ENCODE measurements around the gene ATM.
"Not testable (repeated sequence)": the region's sequence is repeated elsewhere in the genome, so short reads cannot be mapped to it uniquely, and the experiment has no call there.

ATM gene

GRCh38 chr11:108405706-108406105, 182.8 kb downstream of the ATM start:
- TF ChIP-seq TOX (CRISPR knock-in tag; IDR thresholded peaks at IDR 0.05; ENCODE audit: borderline replicate concordance), result no peak
- no peak for TF ChIP-seq SNAI2 (CRISPR knock-in tag; IDR thresholded peaks at IDR 0.05)
- no peak for TF ChIP-seq BACH2 (CRISPR knock-in tag; IDR thresholded peaks at IDR 0.05; ENCODE audit: borderline replicate concordance)
- TF ChIP-seq, protein P1, sequence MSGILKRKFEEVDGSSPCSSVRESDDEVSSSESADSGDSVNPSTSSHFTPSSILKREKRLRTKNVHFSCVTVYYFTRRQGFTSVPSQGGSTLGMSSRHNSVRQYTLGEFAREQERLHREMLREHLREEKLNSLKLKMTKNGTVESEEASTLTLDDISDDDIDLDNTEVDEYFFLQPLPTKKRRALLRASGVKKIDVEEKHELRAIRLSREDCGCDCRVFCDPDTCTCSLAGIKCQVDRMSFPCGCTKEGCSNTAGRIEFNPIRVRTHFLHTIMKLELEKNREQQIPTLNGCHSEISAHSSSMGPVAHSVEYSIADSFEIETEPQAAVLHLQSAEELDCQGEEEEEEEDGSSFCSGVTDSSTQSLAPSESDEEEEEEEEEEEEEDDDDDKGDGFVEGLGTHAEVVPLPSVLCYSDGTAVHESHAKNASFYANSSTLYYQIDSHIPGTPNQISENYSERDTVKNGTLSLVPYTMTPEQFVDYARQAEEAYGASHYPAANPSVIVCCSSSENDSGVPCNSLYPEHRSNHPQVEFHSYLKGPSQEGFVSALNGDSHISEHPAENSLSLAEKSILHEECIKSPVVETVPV (CRISPR knock-in tag; IDR thresholded peaks at IDR 0.05), result no peak
- no peak for TF ChIP-seq TCF4 (CRISPR knock-in tag; IDR thresholded peaks at IDR 0.05; ENCODE audit: borderline replicate concordance)
- no peak for TF ChIP-seq PPARA (CRISPR knock-in tag; IDR thresholded peaks at IDR 0.05; ENCODE audit: borderline replicate concordance)
- ATAC-seq, result no peak

- no peak for TF ChIP-seq ZNF70 (CRISPR knock-in tag; IDR thresholded peaks at IDR 0.05)
- TF ChIP-seq ZNF565 (CRISPR knock-in tag; conservative IDR thresholded peaks at IDR 0.05; ENCODE audit: low read depth), result no peak
- TF ChIP-seq ZFP3 (CRISPR knock-in tag; IDR thresholded peaks at IDR 0.05), result no peak
- TF ChIP-seq PPARA (CRISPR knock-in tag; IDR thresholded peaks at IDR 0.05; ENCODE audit: borderline replicate concordance), result no peak
- TF ChIP-seq, protein P2, sequence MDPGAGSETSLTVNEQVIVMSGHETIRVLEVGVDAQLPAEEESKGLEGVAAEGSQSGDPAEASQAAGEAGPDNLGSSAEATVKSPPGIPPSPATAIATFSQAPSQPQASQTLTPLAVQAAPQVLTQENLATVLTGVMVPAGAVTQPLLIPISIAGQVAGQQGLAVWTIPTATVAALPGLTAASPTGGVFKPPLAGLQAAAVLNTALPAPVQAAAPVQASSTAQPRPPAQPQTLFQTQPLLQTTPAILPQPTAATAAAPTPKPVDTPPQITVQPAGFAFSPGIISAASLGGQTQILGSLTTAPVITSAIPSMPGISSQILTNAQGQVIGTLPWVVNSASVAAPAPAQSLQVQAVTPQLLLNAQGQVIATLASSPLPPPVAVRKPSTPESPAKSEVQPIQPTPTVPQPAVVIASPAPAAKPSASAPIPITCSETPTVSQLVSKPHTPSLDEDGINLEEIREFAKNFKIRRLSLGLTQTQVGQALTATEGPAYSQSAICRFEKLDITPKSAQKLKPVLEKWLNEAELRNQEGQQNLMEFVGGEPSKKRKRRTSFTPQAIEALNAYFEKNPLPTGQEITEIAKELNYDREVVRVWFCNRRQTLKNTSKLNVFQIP (CRISPR knock-in tag; IDR thresholded peaks at IDR 0.05; ENCODE audit: borderline replicate concordance, low read depth), result no peak
- TF ChIP-seq, protein P3, sequence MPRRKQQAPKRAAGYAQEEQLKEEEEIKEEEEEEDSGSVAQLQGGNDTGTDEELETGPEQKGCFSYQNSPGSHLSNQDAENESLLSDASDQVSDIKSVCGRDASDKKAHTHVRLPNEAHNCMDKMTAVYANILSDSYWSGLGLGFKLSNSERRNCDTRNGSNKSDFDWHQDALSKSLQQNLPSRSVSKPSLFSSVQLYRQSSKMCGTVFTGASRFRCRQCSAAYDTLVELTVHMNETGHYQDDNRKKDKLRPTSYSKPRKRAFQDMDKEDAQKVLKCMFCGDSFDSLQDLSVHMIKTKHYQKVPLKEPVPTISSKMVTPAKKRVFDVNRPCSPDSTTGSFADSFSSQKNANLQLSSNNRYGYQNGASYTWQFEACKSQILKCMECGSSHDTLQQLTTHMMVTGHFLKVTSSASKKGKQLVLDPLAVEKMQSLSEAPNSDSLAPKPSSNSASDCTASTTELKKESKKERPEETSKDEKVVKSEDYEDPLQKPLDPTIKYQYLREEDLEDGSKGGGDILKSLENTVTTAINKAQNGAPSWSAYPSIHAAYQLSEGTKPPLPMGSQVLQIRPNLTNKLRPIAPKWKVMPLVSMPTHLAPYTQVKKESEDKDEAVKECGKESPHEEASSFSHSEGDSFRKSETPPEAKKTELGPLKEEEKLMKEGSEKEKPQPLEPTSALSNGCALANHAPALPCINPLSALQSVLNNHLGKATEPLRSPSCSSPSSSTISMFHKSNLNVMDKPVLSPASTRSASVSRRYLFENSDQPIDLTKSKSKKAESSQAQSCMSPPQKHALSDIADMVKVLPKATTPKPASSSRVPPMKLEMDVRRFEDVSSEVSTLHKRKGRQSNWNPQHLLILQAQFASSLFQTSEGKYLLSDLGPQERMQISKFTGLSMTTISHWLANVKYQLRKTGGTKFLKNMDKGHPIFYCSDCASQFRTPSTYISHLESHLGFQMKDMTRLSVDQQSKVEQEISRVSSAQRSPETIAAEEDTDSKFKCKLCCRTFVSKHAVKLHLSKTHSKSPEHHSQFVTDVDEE (CRISPR knock-in tag; IDR thresholded peaks at IDR 0.05), result no peak
- TF ChIP-seq ESRRG (CRISPR knock-in tag; IDR thresholded peaks at IDR 0.05), result no peak
- TF ChIP-seq TOX (CRISPR knock-in tag; IDR thresholded peaks at IDR 0.05; ENCODE audit: borderline replicate concordance), result no peak
- ATAC-seq, result no peak
These were observed 192.1 kb downstream of the ATM start for GRCh38 chr11:108414958-108415357.

DNA sequence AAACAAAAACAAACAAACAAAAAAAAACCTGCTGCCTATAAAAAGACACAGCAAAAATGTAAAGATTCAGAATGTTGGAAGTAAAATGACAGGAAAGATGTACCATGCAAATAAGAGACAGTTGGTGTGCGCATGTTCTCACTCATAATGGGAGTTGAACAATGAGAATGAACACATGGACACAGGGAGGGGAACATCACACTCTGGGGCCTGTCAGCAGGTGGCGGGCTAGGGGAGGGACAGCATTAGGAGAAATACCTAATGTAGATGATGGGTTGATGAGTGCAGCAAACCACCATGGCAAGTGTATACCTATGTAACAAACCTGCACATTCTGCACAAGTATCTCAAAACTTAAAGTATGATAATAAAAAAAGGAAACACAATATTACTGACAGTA, 194.7 kb downstream of the ATM start:
- not testable (repeated sequence) for ATAC-seq

Measured in SK-N-SH treated with all-trans-retinoic acid at 6 μM for 48 hours (cell line).